HG03575 (cell line): Measurements from ENCODE around the gene CNTFR.
"Not testable (repeated sequence)": the region's sequence is repeated elsewhere in the genome, so short reads cannot be mapped to it uniquely, and the experiment has no call there.

Experiments
- ATAC-seq: cut with Tn5 transposase; IDR thresholded peaks from one replicate; pipeline ENCODE4 v1.9.1; 2021; ENCODE audit not compliant: unreplicated experiment, insufficient number of reproducible peaks, low FRiP score; ENCODE audit errors: extremely low read depth

The CNTFR gene

GRCh38 chr9:34546834-34547827 lies 42.4 kb downstream of the CNTFR start:
- ATAC-seq, result no peak

GRCh38 chr9:34546102-34546833 lies 43.3 kb downstream of the CNTFR start:
- ATAC-seq, result no peak

- no peak for ATAC-seq
Measured at GRCh38 chr9:34545497-34545896, 44.0 kb downstream of the CNTFR start.

GRCh38 chr9:34544035-34544434 lies 45.5 kb downstream of the CNTFR start:
- ATAC-seq, result no peak

- no peak for ATAC-seq
Measured at GRCh38 chr9:34541540-34541939, 48.0 kb downstream of the CNTFR start.

GRCh38 chr9:34540827-34541226 lies 48.7 kb downstream of the CNTFR start:
- ATAC-seq, result no peak

- no peak for ATAC-seq
Measured at GRCh38 chr9:34536685-34537084, 52.8 kb downstream of the CNTFR start.

GRCh38 chr9:34532041-34532440 lies 57.5 kb downstream of the CNTFR start:
- not testable (repeated sequence) for ATAC-seq

GRCh38 chr9:34526026-34526425 lies 63.5 kb downstream of the CNTFR start:
- no peak for ATAC-seq

GRCh38 chr9:34524349-34524748 lies 65.2 kb downstream of the CNTFR start:
- ATAC-seq, result no peak

- ATAC-seq, result no peak
Measured at GRCh38 chr9:34522971-34523797, 66.3 kb downstream of the CNTFR start, which contains the start of gene ENHO. TSS of gene ENHO (minus strand) at chr9:34522990. CDS start at chr9:34521695, 1,295 bp downstream.

- ATAC-seq, result no peak
Measured at GRCh38 chr9:34522091-34522887, 67.2 kb downstream of the CNTFR start.

GRCh38 chr9:34521406-34522045 lies 68.0 kb downstream of the CNTFR start:
- ATAC-seq, result no peak

- ATAC-seq, result no peak
Measured at GRCh38 chr9:34520505-34521385, 68.8 kb downstream of the CNTFR start.

GRCh38 chr9:34520096-34520495 lies 69.4 kb downstream of the CNTFR start:
- ATAC-seq, result no peak

GRCh38 chr9:34519321-34520020 lies 70.1 kb downstream of the CNTFR start:
- no peak for ATAC-seq
